Measurements from ENCODE around the gene CFAP46. TPM values are rescaled to one million over a fixed set of nuclear protein-coding genes. Genes with fewer than 3 reads are reported as not detected.

The CFAP46 gene
- polyA plus RNA-seq, 1 donor from 2014 or later = 2.6 TPM

GRCh38 chr10:132926070-132926469 is 16.3 kb downstream of the CFAP46 start:
- no peaks in the 10 kb centered on the region for H3K9me2 ChIP-seq (ENCODE audit: insufficient read depth, low read length)
- H2AFZ ChIP-seq (ENCODE audit: low read depth, low read length) = no peak overlapping the region
- H3K27me3 ChIP-seq (ENCODE audit: insufficient read depth, low read depth, low read length) = no peaks in the 10 kb centered on the region
- no peak overlapping the region for H3K27ac ChIP-seq (ENCODE audit: low read length)
- H3K79me2 ChIP-seq (replicated peaks; ENCODE audit: insufficient read depth, low read length) = no peaks in the 10 kb centered on the region
- H3F3A ChIP-seq (ENCODE audit: insufficient read depth, low read length, poor library complexity, severe bottlenecking) = no peaks in the 10 kb centered on the region
- no peak for TF ChIP-seq POLR2AphosphoS5 (IDR thresholded peaks at IDR 0.05)
- no peak for TF ChIP-seq MXI1 (conservative IDR thresholded peaks at IDR 0.05; ENCODE audit: poor library complexity, severe bottlenecking)
- TF ChIP-seq EP300 (conservative IDR thresholded peaks at IDR 0.05; ENCODE audit: poor library complexity, severe bottlenecking) = no peak
- no peak for TF ChIP-seq CTCF (IDR thresholded peaks at IDR 0.05; ENCODE audit: poor library complexity, severe bottlenecking)
- no peak for TF ChIP-seq SMC3 (conservative IDR thresholded peaks at IDR 0.05; ENCODE audit: poor library complexity)
- no peak for TF ChIP-seq EZH2 (IDR thresholded peaks at IDR 0.05; ENCODE audit: borderline replicate concordance, insufficient read depth, low read length, poor library complexity, severe bottlenecking)
- no peak for TF ChIP-seq TAF1 (IDR thresholded peaks at IDR 0.05; ENCODE audit: low read depth)
- TF ChIP-seq RAD21 (conservative IDR thresholded peaks at IDR 0.05) = no peak
- no peak for TF ChIP-seq REST (IDR thresholded peaks at IDR 0.05; ENCODE audit: borderline replicate concordance)
- no peaks in the 10 kb centered on the region for H3K36me3 ChIP-seq (ENCODE audit: insufficient read depth, low read length)
- H3K4me2 ChIP-seq (ENCODE audit: low read length) = no peak overlapping the region
- H3K4me3 ChIP-seq (ENCODE audit: low read length) = no peak overlapping the region
- H3K9me3 ChIP-seq (ENCODE audit: low read length) = no peaks in the 10 kb centered on the region
- H3K9ac ChIP-seq (ENCODE audit: low read length) = no peak overlapping the region
- no peaks in the 10 kb centered on the region for H4K20me1 ChIP-seq (ENCODE audit: insufficient read depth)

GRCh38 chr10:132925614-132926013 is 16.8 kb downstream of the CFAP46 start:
- Histone ChIP-seq H3K4me3 (ENCODE audit: low read length) (no peak overlapping the region), H3K9ac (ENCODE audit: low read length) (no peak overlapping the region)

More at GRCh38 chr10:132925614-132926013, 16.8 kb downstream of the CFAP46 start:
- no peaks in the 10 kb centered on the region for H4K20me1 ChIP-seq (ENCODE audit: insufficient read depth)
- no peaks in the 10 kb centered on the region for H3K9me2 ChIP-seq (ENCODE audit: insufficient read depth, low read length)
- no peak for TF ChIP-seq MXI1 (conservative IDR thresholded peaks at IDR 0.05; ENCODE audit: poor library complexity, severe bottlenecking)
- no peak for TF ChIP-seq TAF1 (IDR thresholded peaks at IDR 0.05; ENCODE audit: low read depth)
- TF ChIP-seq EZH2 (IDR thresholded peaks at IDR 0.05; ENCODE audit: borderline replicate concordance, insufficient read depth, low read length, poor library complexity, severe bottlenecking) = no peak
- no peak for TF ChIP-seq EP300 (conservative IDR thresholded peaks at IDR 0.05; ENCODE audit: poor library complexity, severe bottlenecking)
- no peak for TF ChIP-seq RAD21 (conservative IDR thresholded peaks at IDR 0.05)
- TF ChIP-seq REST (IDR thresholded peaks at IDR 0.05; ENCODE audit: borderline replicate concordance) = no peak
- no peak for TF ChIP-seq POLR2AphosphoS5 (IDR thresholded peaks at IDR 0.05)
- no peak for TF ChIP-seq SMC3 (conservative IDR thresholded peaks at IDR 0.05; ENCODE audit: poor library complexity)
- TF ChIP-seq CTCF (IDR thresholded peaks at IDR 0.05; ENCODE audit: poor library complexity, severe bottlenecking) = no peak
- H3K27ac ChIP-seq (ENCODE audit: low read length) = no peak overlapping the region
- no peak overlapping the region for H2AFZ ChIP-seq (ENCODE audit: low read depth, low read length)
- H3K9me3 ChIP-seq (ENCODE audit: low read length) = no peaks in the 10 kb centered on the region
- no peaks in the 10 kb centered on the region for H3K27me3 ChIP-seq (ENCODE audit: insufficient read depth, low read depth, low read length)
- no peaks in the 10 kb centered on the region for H3F3A ChIP-seq (ENCODE audit: insufficient read depth, low read length, poor library complexity, severe bottlenecking)
- H3K79me2 ChIP-seq (replicated peaks; ENCODE audit: insufficient read depth, low read length) = no peaks in the 10 kb centered on the region
- no peaks in the 10 kb centered on the region for H3K36me3 ChIP-seq (ENCODE audit: insufficient read depth, low read length)
- no peak overlapping the region for H3K4me2 ChIP-seq (ENCODE audit: low read length)

Measured in neural cell (in vitro differentiated cells).